ENCODE measurements around the gene ZFP14. TPM values are rescaled to one million over a fixed set of nuclear protein-coding genes. Genes with fewer than 3 reads are reported as not detected.

The ZFP14 gene
- total and polyA plus RNA-seq, 4 donors, result 0.43 to 5.1 (median 3.4) TPM

GRCh38 chr19:36392916-36393673 is 14.1 kb upstream of the ZFP14 start (continued):
- TF ChIP-seq CTCF (IDR thresholded peaks at IDR 0.05; ENCODE audit: low read depth, low read length, missing input control), result no peak
- TF ChIP-seq HNF4G (IDR thresholded peaks at IDR 0.05), result no peak
- TF ChIP-seq MAX (IDR thresholded peaks at IDR 0.05), result no peak
- TF ChIP-seq SP1 (IDR thresholded peaks at IDR 0.05), result no peak
- no peak for TF ChIP-seq GABPA (IDR thresholded peaks at IDR 0.05 in 1 of 2, conservative IDR thresholded peaks at IDR 0.05 in 1 of 2)
- TF ChIP-seq EGR1 (IDR thresholded peaks at IDR 0.05; ENCODE audit: low read depth in 2 of 2), result no peak
- no peak for TF ChIP-seq RAD21 (IDR thresholded peaks at IDR 0.05)

GRCh38 chr19:36379510-36379819 is 464 bp upstream of the ZFP14 start:
- Histone ChIP-seq H3K9me3 (ENCODE audit: control insufficient read depth in 4 of 4, low read length in 3 of 4) (peaks cover 3 to 6% (median 4%) of the 10 kb centered on the region in 4 donors), H3K9ac (ENCODE audit: low read depth in 1 of 2, low read length in 2 of 2) (peak overlapping the region in 1 of 2 donors; percentile 25), H3K4me1 (ENCODE audit: control insufficient read depth in 4 of 4, insufficient read depth in 4 of 4, low read length in 3 of 4) (peaks cover 2 to 17% (median 14%) of the 10 kb centered on the region in 4 donors), H3K27ac (ENCODE audit: low read depth in 1 of 2, low read length in 2 of 2) (peak overlapping the region in 1 of 2 donors; percentile 71), H3K4me3 (ENCODE audit: low read depth in 1 of 3, low read length in 3 of 3) (peak overlapping the region; percentile 81 to 99 (median 89)), H3K27me3 (ENCODE audit: control insufficient read depth in 4 of 4, insufficient read depth in 4 of 4, low read length in 3 of 4) (no peaks in the 10 kb centered on the region), H3K36me3 (ENCODE audit: control insufficient read depth in 4 of 4, insufficient read depth in 3 of 4, low read depth in 1 of 4, low read length in 3 of 4) (no peaks in the 10 kb centered on the region)
- 62% methylated on average over 10 of the region's 10 CpGs for WGBS
- TF ChIP-seq HNF4A (conservative IDR thresholded peaks at IDR 0.05) (no peak), NR2F2 (IDR thresholded peaks at IDR 0.05) (no peak), YY1 (IDR thresholded peaks at IDR 0.05) (no peak), ZBTB33 (IDR thresholded peaks at IDR 0.05) (no peak), JUND (IDR thresholded peaks at IDR 0.05) (no peak), SP1 (IDR thresholded peaks at IDR 0.05) (no peak), CTCF (IDR thresholded peaks at IDR 0.05; ENCODE audit: low read depth, low read length, missing input control) (no peak), MAX (IDR thresholded peaks at IDR 0.05) (no peak)
- DNase-seq (ENCODE audit: low spot score), result no peak
